ENCODE measurements around the gene GGCT. TPM values are rescaled to one million over a fixed set of nuclear protein-coding genes. Genes with fewer than 3 reads are reported as not detected.
"Not testable (repeated sequence)": the region's sequence is repeated elsewhere in the genome, so short reads cannot be mapped to it uniquely, and the experiment has no call there.

Gene GGCT
- total and polyA plus RNA-seq, 2 donors from 2014 or later = 23.8 to 70.1 TPM

- TF ChIP-seq, protein P1, sequence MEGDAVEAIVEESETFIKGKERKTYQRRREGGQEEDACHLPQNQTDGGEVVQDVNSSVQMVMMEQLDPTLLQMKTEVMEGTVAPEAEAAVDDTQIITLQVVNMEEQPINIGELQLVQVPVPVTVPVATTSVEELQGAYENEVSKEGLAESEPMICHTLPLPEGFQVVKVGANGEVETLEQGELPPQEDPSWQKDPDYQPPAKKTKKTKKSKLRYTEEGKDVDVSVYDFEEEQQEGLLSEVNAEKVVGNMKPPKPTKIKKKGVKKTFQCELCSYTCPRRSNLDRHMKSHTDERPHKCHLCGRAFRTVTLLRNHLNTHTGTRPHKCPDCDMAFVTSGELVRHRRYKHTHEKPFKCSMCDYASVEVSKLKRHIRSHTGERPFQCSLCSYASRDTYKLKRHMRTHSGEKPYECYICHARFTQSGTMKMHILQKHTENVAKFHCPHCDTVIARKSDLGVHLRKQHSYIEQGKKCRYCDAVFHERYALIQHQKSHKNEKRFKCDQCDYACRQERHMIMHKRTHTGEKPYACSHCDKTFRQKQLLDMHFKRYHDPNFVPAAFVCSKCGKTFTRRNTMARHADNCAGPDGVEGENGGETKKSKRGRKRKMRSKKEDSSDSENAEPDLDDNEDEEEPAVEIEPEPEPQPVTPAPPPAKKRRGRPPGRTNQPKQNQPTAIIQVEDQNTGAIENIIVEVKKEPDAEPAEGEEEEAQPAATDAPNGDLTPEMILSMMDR (IDR thresholded peaks at IDR 0.05; ENCODE audit: borderline replicate concordance, extremely low read depth, insufficient read depth) = no peak
- no peak for DNase-seq
- Histone ChIP-seq H3K4me1 (ENCODE audit: control insufficient read depth in 2 of 3, insufficient read depth in 2 of 3, low read depth in 1 of 3, low read length in 3 of 3) (no peaks in the 10 kb centered on the region), H3K27me3 (ENCODE audit: control insufficient read depth, insufficient read depth, low read length) (no peaks in the 10 kb centered on the region), H3K36me3 (ENCODE audit: control insufficient read depth in 2 of 3, insufficient read depth in 3 of 3, low read length in 3 of 3) (no peaks in the 10 kb centered on the region), H3K9me3 (ENCODE audit: control insufficient read depth in 2 of 3, insufficient read depth in 1 of 3, low read length in 3 of 3) (peaks cover 0 to 2% (median 0%) of the 10 kb centered on the region in 3 donors), H3K9ac (ENCODE audit: low read length in 3 of 3) (no peak overlapping the region), H3K27ac (ENCODE audit: low read depth in 2 of 2, low read length in 2 of 2) (no peak overlapping the region), H3K4me3 (ENCODE audit: low read length in 3 of 3) (no peak overlapping the region)
- intact Hi-C loops (cut with DNase I) = no loop called here
- no peak for FAIRE-seq
Measured at GRCh38 chr7:30533886-30534285, 29.3 kb upstream of the GGCT start.

DNA sequence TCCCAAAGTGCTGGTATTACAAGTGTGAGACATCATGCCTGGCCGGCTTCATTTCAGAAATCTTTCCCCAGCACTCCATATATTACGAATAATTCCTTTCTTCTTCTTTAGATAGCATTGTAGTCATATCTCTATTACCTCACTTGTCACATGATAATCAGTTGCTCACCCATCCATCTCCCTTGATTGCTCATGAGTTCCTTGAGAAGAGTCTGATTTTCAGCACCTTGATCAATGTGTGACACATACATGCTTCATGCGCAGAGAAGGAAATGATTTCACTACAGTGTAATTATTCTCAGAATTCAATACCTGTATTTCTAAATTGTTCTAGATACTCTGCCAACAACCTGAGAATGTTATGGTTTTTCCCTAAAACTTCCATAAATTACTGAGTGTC is 26.7 kb upstream of the GGCT start:
- Histone ChIP-seq H3K36me3 (ENCODE audit: control insufficient read depth in 2 of 3, insufficient read depth in 3 of 3, low read length in 3 of 3) (no peaks in the 10 kb centered on the region), H3K27ac (ENCODE audit: low read depth in 2 of 2, low read length in 2 of 2) (no peak overlapping the region), H3K27me3 (ENCODE audit: control insufficient read depth, insufficient read depth, low read length) (no peaks in the 10 kb centered on the region), H3K9ac (ENCODE audit: low read length in 3 of 3) (no peak overlapping the region), H3K4me3 (ENCODE audit: low read length in 3 of 3) (no peak overlapping the region), H3K9me3 (ENCODE audit: control insufficient read depth in 2 of 3, insufficient read depth in 1 of 3, low read length in 3 of 3) (peaks cover 0 to 2% (median 0%) of the 10 kb centered on the region in 3 donors), H3K4me1 (ENCODE audit: control insufficient read depth in 2 of 3, insufficient read depth in 2 of 3, low read depth in 1 of 3, low read length in 3 of 3) (no peaks in the 10 kb centered on the region)
- DNase-seq = no peak
- intact Hi-C loops (cut with DNase I) = no loop called here
- FAIRE-seq = peak; percentile 70
- TF ChIP-seq, protein P1 (IDR thresholded peaks at IDR 0.05; ENCODE audit: borderline replicate concordance, extremely low read depth, insufficient read depth) = no peak

DNA sequence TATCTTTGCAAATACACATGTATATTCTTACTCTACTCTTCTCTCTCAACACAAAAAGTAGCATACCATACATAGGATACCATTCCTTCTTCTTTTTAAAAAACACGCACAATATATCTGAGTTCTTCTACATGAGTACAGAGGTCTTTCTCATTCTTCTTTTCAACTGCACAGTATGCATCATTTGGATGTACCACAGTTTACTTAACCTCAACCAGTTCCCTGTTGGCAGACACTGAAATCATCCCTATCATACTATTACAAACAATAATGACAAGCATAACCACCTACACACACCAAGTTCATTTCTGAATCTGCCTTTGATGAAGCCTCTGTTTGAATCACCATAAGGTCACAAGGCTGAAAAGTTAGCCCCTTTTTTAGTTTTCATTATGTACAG is 25.7 kb upstream of the GGCT start:
- intact Hi-C loops (cut with DNase I) = no loop called here
- Histone ChIP-seq H3K4me1 (ENCODE audit: control insufficient read depth in 2 of 3, insufficient read depth in 2 of 3, low read depth in 1 of 3, low read length in 3 of 3) (no peaks in the 10 kb centered on the region), H3K9me3 (ENCODE audit: control insufficient read depth in 2 of 3, insufficient read depth in 1 of 3, low read length in 3 of 3) (peaks cover 0 to 2% (median 0%) of the 10 kb centered on the region in 3 donors), H3K4me3 (ENCODE audit: low read length in 3 of 3) (no peak overlapping the region), H3K9ac (ENCODE audit: low read length in 3 of 3) (no peak overlapping the region), H3K36me3 (ENCODE audit: control insufficient read depth in 2 of 3, insufficient read depth in 3 of 3, low read length in 3 of 3) (no peaks in the 10 kb centered on the region), H3K27ac (ENCODE audit: low read depth in 2 of 2, low read length in 2 of 2) (no peak overlapping the region), H3K27me3 (ENCODE audit: control insufficient read depth, insufficient read depth, low read length) (no peaks in the 10 kb centered on the region)
- FAIRE-seq (no peak), DNase-seq (no peak)
- TF ChIP-seq, protein P1 (IDR thresholded peaks at IDR 0.05; ENCODE audit: borderline replicate concordance, extremely low read depth, insufficient read depth) = no peak

DNA sequence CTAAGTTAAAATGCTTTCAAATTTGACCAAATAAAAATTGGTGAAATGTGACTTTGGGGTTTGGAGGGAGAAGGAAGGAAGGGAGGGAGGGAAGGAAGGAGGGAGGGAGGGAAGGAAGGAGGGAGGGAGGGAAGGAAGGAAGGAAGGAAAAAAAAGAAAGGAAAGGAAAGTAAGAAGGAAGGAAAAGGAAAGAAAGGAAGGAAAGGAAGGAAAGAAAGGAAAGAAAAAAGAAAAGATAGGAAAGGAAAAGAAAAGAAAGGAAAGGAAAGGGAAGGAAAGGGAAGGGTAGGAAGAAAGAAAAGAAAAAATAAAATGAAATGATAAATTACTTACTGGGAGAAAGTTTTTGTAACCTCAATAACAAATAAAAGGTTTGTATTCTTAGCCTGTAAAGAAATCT is 24.1 kb upstream of the GGCT start:
- Histone ChIP-seq H3K4me3 (ENCODE audit: low read length in 3 of 3) (no peak overlapping the region), H3K4me1 (ENCODE audit: control insufficient read depth in 2 of 3, insufficient read depth in 2 of 3, low read depth in 1 of 3, low read length in 3 of 3) (no peaks in the 10 kb centered on the region), H3K36me3 (ENCODE audit: control insufficient read depth in 2 of 3, insufficient read depth in 3 of 3, low read length in 3 of 3) (no peaks in the 10 kb centered on the region), H3K9ac (ENCODE audit: low read length in 3 of 3) (no peak overlapping the region), H3K27ac (ENCODE audit: low read depth in 2 of 2, low read length in 2 of 2) (no peak overlapping the region), H3K27me3 (ENCODE audit: control insufficient read depth, insufficient read depth, low read length) (no peaks in the 10 kb centered on the region), H3K9me3 (ENCODE audit: control insufficient read depth in 2 of 3, insufficient read depth in 1 of 3, low read length in 3 of 3) (peaks cover 0 to 2% (median 0%) of the 10 kb centered on the region in 3 donors)
- DNase-seq (no peak), FAIRE-seq (no peak)
- intact Hi-C loops (cut with DNase I) = no loop called here
- TF ChIP-seq, protein P1 (IDR thresholded peaks at IDR 0.05; ENCODE audit: borderline replicate concordance, extremely low read depth, insufficient read depth) = no peak

DNA sequence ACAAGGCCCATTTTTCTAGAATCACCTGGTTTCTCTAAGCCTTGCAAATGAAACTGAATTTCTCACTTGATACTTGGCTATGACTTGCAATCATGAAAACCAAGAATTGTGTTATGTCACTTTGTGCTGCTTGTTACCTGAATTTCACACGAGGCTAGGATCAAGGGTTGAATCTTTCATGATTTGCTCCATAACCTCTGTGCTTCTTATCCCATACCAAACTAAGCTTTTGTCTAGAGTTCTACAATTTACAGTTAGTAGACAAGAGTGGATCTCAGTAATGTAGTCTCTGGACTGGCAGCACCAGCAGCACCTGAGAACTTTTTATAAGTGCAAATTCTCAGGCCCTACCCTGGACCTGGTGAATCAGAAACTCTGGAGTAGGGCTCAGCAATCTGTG is 22.7 kb upstream of the GGCT start:
- FAIRE-seq = not testable (repeated sequence)

More for the DNA sequence above, 22.7 kb upstream of the GGCT start:
- H3K4me3 ChIP-seq (ENCODE audit: low read length in 3 of 3); H3K36me3 ChIP-seq (ENCODE audit: control insufficient read depth in 2 of 3, insufficient read depth in 3 of 3, low read length in 3 of 3); H3K9ac ChIP-seq (ENCODE audit: low read length in 3 of 3); H3K4me1 ChIP-seq (ENCODE audit: control insufficient read depth in 2 of 3, insufficient read depth in 2 of 3, low read depth in 1 of 3, low read length in 3 of 3); H3K27me3 ChIP-seq (ENCODE audit: control insufficient read depth, insufficient read depth, low read length); H3K9me3 ChIP-seq (ENCODE audit: control insufficient read depth in 2 of 3, insufficient read depth in 1 of 3, low read length in 3 of 3); DNase-seq; intact Hi-C loops (cut with DNase I); H3K27ac ChIP-seq (ENCODE audit: low read depth in 2 of 2, low read length in 2 of 2): not testable (repeated sequence)
